Stimulated activated CD4-positive, alpha-beta T cell treated with anti-CD3 and anti-CD28 coated beads, TNF-alpha, amount 100 ng/mL, for 4 hours (primary cell): ENCODE measurements around the gene KL.

Experiments used
- DNase-seq, 3 experiments: peaks; one replicate each; pipeline ENCODE4 v3.0.0-alpha.2; 2020; ENCODE audit warnings: low read depth in 3 of 3

Gene KL

GRCh38 chr13:33034882-33035520 is 18.8 kb downstream of the KL start:
- DNase-seq = no peak

- DNase-seq = no peak
These were observed 21.4 kb downstream of the KL start for GRCh38 chr13:33037673-33038072.

- DNase-seq = no peak
These were observed 23.9 kb downstream of the KL start for GRCh38 chr13:33040090-33040489.

- DNase-seq = no peak
These were observed 29.8 kb downstream of the KL start for GRCh38 chr13:33045851-33046592.

GRCh38 chr13:33050161-33050560 is 33.9 kb downstream of the KL start:
- no peak for DNase-seq

- DNase-seq = no peak
These were observed 35.4 kb downstream of the KL start for GRCh38 chr13:33051632-33052031.

- no peak for DNase-seq
These were observed 36.5 kb downstream of the KL start for GRCh38 chr13:33052506-33053280.

GRCh38 chr13:33053397-33054066 is 37.3 kb downstream of the KL start:
- no peak for DNase-seq

- no peak for DNase-seq
These were observed 41.0 kb downstream of the KL start for GRCh38 chr13:33057019-33057780.

- DNase-seq = no peak
These were observed 42.6 kb downstream of the KL start for GRCh38 chr13:33058776-33059327.

- no peak for DNase-seq
These were observed 44.6 kb downstream of the KL start for GRCh38 chr13:33060815-33061214.

GRCh38 chr13:33066329-33066728 is 50.1 kb downstream of the KL start:
- no peak for DNase-seq

GRCh38 chr13:33069365-33069764 is 53.1 kb downstream of the KL start:
- DNase-seq = no peak

GRCh38 chr13:33070713-33071112 is 54.5 kb downstream of the KL start:
- DNase-seq = no peak

GRCh38 chr13:33072282-33072681 is 56.1 kb downstream of the KL start:
- no peak for DNase-seq

GRCh38 chr13:33072759-33073158 is 56.5 kb downstream of the KL start:
- DNase-seq = no peak

- no peak for DNase-seq
These were observed 57.1 kb downstream of the KL start for GRCh38 chr13:33073338-33073737.

GRCh38 chr13:33076001-33076992 is 60.1 kb downstream of the KL start:
- DNase-seq = no peak

- DNase-seq = no peak
These were observed 62.0 kb downstream of the KL start for GRCh38 chr13:33078263-33078662.

- no peak for DNase-seq
These were observed 63.7 kb downstream of the KL start for GRCh38 chr13:33079960-33080359.
